Astrocyte (in vitro differentiated cells and primary cell): ENCODE measurements around the gene SCUBE1. TPM values are rescaled to one million over a fixed set of nuclear protein-coding genes. Genes with fewer than 3 reads are reported as not detected.

Source experiments
- DNase-seq: peaks from one replicate; pipeline ENCODE4 v3.0.0-alpha.2; 2010; ENCODE audit warnings: low read depth
- FAIRE-seq: peaks from 2 replicates; lab custom pipeline; 2011; peaks lifted over from hg19 to GRCh38; lab: Jason Lieb, UNC
- H2AFZ ChIP-seq: 2 replicates; pipeline ENCODE4 v1.6.0; 2012; ENCODE audit warnings: low read depth, low read length, inconsistent platforms
- H3K27ac ChIP-seq: 2 replicates; pipeline ENCODE4 v1.5.1; 2011; ENCODE audit warnings: low read depth, low read length, inconsistent platforms
- H3K27me3 ChIP-seq: 2 replicates; pipeline ENCODE4 v1.6.0; 2011; ENCODE audit warnings: low read length, inconsistent platforms; ENCODE audit not compliant: insufficient read depth
- H3K36me3 ChIP-seq: 2 replicates; pipeline ENCODE4 v1.5.1; 2011; ENCODE audit warnings: low read length, inconsistent platforms; ENCODE audit not compliant: insufficient read depth
- H3K4me1 ChIP-seq: 2 replicates; pipeline ENCODE4 v1.5.1; 2011; ENCODE audit warnings: low read length, inconsistent platforms; ENCODE audit not compliant: insufficient read depth
- H3K4me2 ChIP-seq: 2 replicates; pipeline ENCODE4 v1.6.0; 2012; ENCODE audit warnings: low read length, inconsistent platforms
- H3K4me3 ChIP-seq: 2 replicates; pipeline ENCODE4 v1.5.1; 2011; ENCODE audit warnings: low read depth, mild to moderate bottlenecking, low read length, inconsistent platforms; ENCODE audit not compliant: insufficient read depth
- H3K79me2 ChIP-seq: 2 replicates; pipeline ENCODE4 v1.6.0; 2012; ENCODE audit warnings: mild to moderate bottlenecking, low read length, inconsistent platforms; ENCODE audit not compliant: insufficient read depth
- H3K9ac ChIP-seq: 2 replicates; pipeline ENCODE4 v1.6.0; 2012; ENCODE audit warnings: mild to moderate bottlenecking, low read length, inconsistent platforms
- H3K9me3 ChIP-seq: 2 replicates; pipeline ENCODE4 v1.5.1; 2012; ENCODE audit warnings: low read depth, mild to moderate bottlenecking, low read length, inconsistent platforms; ENCODE audit not compliant: insufficient read depth
- H4K20me1 ChIP-seq: 2 replicates; pipeline ENCODE4 v1.6.0; 2012; ENCODE audit warnings: low read length, inconsistent platforms; ENCODE audit not compliant: insufficient read depth
- H3K27ac Mint-ChIP-seq: one replicate; pipeline ENCODE4 v1.8.0; 2021; ENCODE audit warnings: mild to moderate bottlenecking, mixed read lengths; ENCODE audit not compliant: unreplicated experiment
- H3K27me3 Mint-ChIP-seq: one replicate; pipeline ENCODE4 v1.8.0; 2021; ENCODE audit warnings: low read depth, mixed read lengths; ENCODE audit not compliant: unreplicated experiment
- H3K36me3 Mint-ChIP-seq: one replicate; pipeline ENCODE4 v1.8.0; 2021; ENCODE audit warnings: low read depth, mixed read lengths; ENCODE audit not compliant: unreplicated experiment
- H3K4me1 Mint-ChIP-seq: one replicate; pipeline ENCODE4 v1.8.0; 2021; ENCODE audit warnings: low read depth, mixed read lengths; ENCODE audit not compliant: unreplicated experiment
- H3K4me3 Mint-ChIP-seq: one replicate; pipeline ENCODE4 v1.8.0; 2021; ENCODE audit warnings: mild to moderate bottlenecking, moderate library complexity, mixed read lengths; ENCODE audit not compliant: unreplicated experiment
- H3K9me3 Mint-ChIP-seq: one replicate; pipeline ENCODE4 v1.8.0; 2021; ENCODE audit warnings: mild to moderate bottlenecking, mixed read lengths; ENCODE audit not compliant: unreplicated experiment
- EZH2 ChIP-seq: IDR thresholded peaks from 2 replicates; pipeline ENCODE4 v1.6.1; 2012; ENCODE audit warnings: mild to moderate bottlenecking, low read length, inconsistent platforms; ENCODE audit not compliant: insufficient read depth
- total RNA-seq: library from RNA; stranded (reverse); gene quantifications from 2 replicates; pipeline ENCODE4 v1.2.1, GENCODE V29; 2021
- TF ChIP-seq, protein P1 (sequence below): IDR thresholded peaks from 2 replicates; pipeline ENCODE4 v1.5.1; 2011; ENCODE audit warnings: low read depth, mild to moderate bottlenecking, inconsistent platforms, low read length, moderate library complexity; ENCODE audit not compliant: insufficient read depth

Gene SCUBE1
- total RNA-seq, 1 donor from 2014 or later: 0.07 TPM

DNA sequence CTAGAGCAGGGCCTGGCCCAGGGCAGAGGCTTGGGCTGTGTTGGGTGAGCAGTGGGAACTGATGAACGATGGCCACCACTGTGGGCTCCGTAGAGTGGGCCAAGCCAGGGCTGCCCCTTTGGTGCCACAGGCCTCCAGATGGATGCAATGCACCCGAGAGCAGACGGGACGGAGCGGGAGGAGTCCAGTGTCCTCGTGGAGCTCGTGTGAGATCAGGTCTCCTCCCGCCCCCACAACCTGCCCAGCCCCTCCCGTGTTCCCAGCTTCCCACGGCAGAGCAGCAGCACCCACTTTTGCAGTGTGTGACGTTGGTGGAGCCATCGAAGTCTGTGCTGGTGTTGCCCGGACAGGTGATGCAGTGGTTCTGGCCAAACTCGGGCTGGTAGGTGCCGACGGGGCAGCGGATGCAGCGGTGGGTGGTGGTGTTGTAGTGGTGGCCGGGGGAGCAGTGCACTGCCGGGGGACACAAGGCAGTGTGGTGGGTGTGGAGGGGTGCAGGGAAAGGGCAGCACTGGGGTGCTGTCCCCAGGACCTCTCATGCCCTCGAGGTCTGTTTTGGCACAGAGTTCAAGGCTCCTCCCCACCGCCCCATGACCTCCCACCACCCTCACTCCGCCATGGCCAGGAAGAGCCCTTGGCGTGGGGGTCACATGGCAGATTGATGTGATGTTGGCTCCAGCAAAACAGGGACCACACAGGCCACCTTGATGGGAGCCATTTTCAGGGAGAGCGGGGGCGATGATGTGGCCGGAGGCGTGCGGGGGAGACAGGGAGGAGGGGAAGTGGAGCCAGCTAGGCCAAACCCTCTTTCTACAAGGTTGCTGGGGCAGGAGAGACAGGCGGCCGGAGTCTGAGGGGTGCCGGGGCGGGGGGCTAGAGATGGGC lies 132.3 kb downstream of the SCUBE1 start:
- no peak overlapping the region for H2AFZ ChIP-seq
- no peaks in the 10 kb centered on the region for H4K20me1 ChIP-seq
- H3K4me2 ChIP-seq: no peak overlapping the region
- DNase-seq (no peak), FAIRE-seq (no peak)
- TF ChIP-seq, protein P1, sequence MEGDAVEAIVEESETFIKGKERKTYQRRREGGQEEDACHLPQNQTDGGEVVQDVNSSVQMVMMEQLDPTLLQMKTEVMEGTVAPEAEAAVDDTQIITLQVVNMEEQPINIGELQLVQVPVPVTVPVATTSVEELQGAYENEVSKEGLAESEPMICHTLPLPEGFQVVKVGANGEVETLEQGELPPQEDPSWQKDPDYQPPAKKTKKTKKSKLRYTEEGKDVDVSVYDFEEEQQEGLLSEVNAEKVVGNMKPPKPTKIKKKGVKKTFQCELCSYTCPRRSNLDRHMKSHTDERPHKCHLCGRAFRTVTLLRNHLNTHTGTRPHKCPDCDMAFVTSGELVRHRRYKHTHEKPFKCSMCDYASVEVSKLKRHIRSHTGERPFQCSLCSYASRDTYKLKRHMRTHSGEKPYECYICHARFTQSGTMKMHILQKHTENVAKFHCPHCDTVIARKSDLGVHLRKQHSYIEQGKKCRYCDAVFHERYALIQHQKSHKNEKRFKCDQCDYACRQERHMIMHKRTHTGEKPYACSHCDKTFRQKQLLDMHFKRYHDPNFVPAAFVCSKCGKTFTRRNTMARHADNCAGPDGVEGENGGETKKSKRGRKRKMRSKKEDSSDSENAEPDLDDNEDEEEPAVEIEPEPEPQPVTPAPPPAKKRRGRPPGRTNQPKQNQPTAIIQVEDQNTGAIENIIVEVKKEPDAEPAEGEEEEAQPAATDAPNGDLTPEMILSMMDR: no peak
- no peak for TF ChIP-seq EZH2
- no peaks in the 10 kb centered on the region for H3K79me2 ChIP-seq
- Mint-ChIP-seq H3K9me3 (peaks cover 1% of the 10 kb centered on the region), H3K4me1 (no peaks in the 10 kb centered on the region), H3K4me3 (no peak overlapping the region), H3K27me3 (peaks cover 27% of the 10 kb centered on the region), H3K36me3 (no peaks in the 10 kb centered on the region), H3K27ac (no peak overlapping the region)
- no peaks in the 10 kb centered on the region for H3K9me3 ChIP-seq
- H3K4me3 ChIP-seq: no peak overlapping the region
- H3K36me3 ChIP-seq: no peaks in the 10 kb centered on the region
- H3K9ac ChIP-seq: no peak overlapping the region
- no peaks in the 10 kb centered on the region for H3K4me1 ChIP-seq
- no peak overlapping the region for H3K27ac ChIP-seq
- H3K27me3 ChIP-seq: peaks cover 2% of the 10 kb centered on the region

DNA sequence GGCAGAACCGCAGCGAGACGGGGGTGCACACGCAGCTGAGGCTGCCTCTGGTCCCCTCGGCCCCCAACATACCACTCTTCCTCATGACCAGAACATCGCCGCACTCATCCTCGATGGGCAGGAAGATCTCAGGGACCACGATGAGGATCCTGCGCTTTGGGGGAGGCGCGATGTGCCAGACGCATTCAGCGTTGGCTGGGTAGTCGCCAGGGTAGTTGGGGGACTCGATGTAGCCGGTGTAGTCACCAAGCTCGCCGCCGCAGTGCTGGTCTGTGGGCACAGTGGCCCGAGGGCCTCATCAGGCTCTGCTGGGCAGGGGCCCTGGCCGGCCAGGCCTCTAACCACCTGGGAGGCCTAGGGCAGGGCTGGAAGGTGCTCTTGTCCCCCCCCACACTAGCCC lies 133.2 kb downstream of the SCUBE1 start:
- Histone ChIP-seq H3K4me3 (no peak overlapping the region), H3K9ac (no peak overlapping the region), H3K9me3 (no peaks in the 10 kb centered on the region), H3K4me2 (no peak overlapping the region), H3K27me3 (peaks cover 2% of the 10 kb centered on the region), H3K36me3 (no peaks in the 10 kb centered on the region), H2AFZ (no peak overlapping the region), H4K20me1 (no peaks in the 10 kb centered on the region), H3K4me1 (no peaks in the 10 kb centered on the region), H3K79me2 (no peaks in the 10 kb centered on the region), H3K27ac (no peak overlapping the region)
- Mint-ChIP-seq H3K27me3 (peaks cover 24% of the 10 kb centered on the region), H3K9me3 (peaks cover 1% of the 10 kb centered on the region), H3K27ac (no peak overlapping the region), H3K36me3 (no peaks in the 10 kb centered on the region), H3K4me3 (no peak overlapping the region), H3K4me1 (no peaks in the 10 kb centered on the region)
- FAIRE-seq (no peak), DNase-seq (no peak)
- TF ChIP-seq, protein P1: no peak

DNA sequence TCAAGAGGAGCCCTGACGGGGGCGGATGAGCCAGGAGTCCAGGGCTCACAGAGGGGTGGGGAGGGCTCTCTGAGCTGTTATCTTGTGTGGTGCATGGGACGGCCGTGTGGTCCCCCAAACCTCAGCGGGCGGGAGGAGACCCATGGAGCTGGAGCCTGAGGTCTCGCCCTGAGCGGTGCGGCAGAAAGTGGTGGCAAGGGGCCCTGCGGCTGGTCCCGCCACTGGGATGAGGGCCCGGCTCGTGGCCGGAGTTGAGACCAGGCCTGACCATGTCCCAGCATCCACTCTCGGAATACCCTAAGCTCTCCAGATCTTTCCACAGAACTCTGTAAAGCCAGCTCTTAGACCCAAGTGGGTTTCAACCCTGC lies 133.7 kb downstream of the SCUBE1 start:
- no peaks in the 10 kb centered on the region for H3K9me3 ChIP-seq
- DNase-seq (no peak), FAIRE-seq (no peak)
- H3K4me1 Mint-ChIP-seq: no peaks in the 10 kb centered on the region
- peaks cover 2% of the 10 kb centered on the region for H3K27me3 ChIP-seq
- peaks cover 1% of the 10 kb centered on the region for H3K9me3 Mint-ChIP-seq
- no peak overlapping the region for H3K4me2 ChIP-seq
- no peak overlapping the region for H3K27ac ChIP-seq
- H3K4me1 ChIP-seq: no peaks in the 10 kb centered on the region
- no peak overlapping the region for H3K4me3 Mint-ChIP-seq
- no peak overlapping the region for H3K27ac Mint-ChIP-seq
- H4K20me1 ChIP-seq: no peaks in the 10 kb centered on the region
- no peaks in the 10 kb centered on the region for H3K79me2 ChIP-seq
- H3K36me3 ChIP-seq: no peaks in the 10 kb centered on the region
- H3K27me3 Mint-ChIP-seq: peaks cover 24% of the 10 kb centered on the region
- H3K36me3 Mint-ChIP-seq: no peaks in the 10 kb centered on the region
- no peak overlapping the region for H3K9ac ChIP-seq
- no peak overlapping the region for H2AFZ ChIP-seq
- no peak for TF ChIP-seq EZH2
- TF ChIP-seq, protein P1: no peak
- H3K4me3 ChIP-seq: no peak overlapping the region
